NCI-H748 (cell line): ENCODE measurements around the gene PDE5A.
"Not testable (repeated sequence)": the region's sequence is repeated elsewhere in the genome, so short reads cannot be mapped to it uniquely, and the experiment has no call there.

Source experiments
- DNase-seq: peaks from one replicate; lab custom pipeline; 2025; ENCODE audit not compliant: unreplicated experiment; lab: John Stamatoyannopoulos, UW

PDE5A gene

GRCh38 chr4:119628281-119629141 lies at the start of gene PDE5A:
TSS of gene PDE5A (minus strand) at chr4:119628804. CDS start at chr4:119628671, 133 bp downstream.
- DNase-seq, result peak; percentile 90

- no peak for DNase-seq
These were observed 47.5 kb upstream of the PDE5A start for GRCh38 chr4:119676101-119676500.

GRCh38 chr4:119675391-119675790 lies 46.8 kb upstream of the PDE5A start:
- DNase-seq, result no peak

- no peak for DNase-seq
These were observed 44.3 kb upstream of the PDE5A start for GRCh38 chr4:119672938-119673337.

- DNase-seq, result no peak
These were observed 43.5 kb upstream of the PDE5A start for GRCh38 chr4:119672086-119672485.

- DNase-seq, result no peak
These were observed 42.6 kb upstream of the PDE5A start for GRCh38 chr4:119671205-119671604.

GRCh38 chr4:119667802-119668201 lies 39.2 kb upstream of the PDE5A start:
- DNase-seq, result no peak

GRCh38 chr4:119666653-119667091 lies 38.1 kb upstream of the PDE5A start:
- DNase-seq, result peak; percentile 70

- DNase-seq, result no peak
These were observed 37.1 kb upstream of the PDE5A start for GRCh38 chr4:119665752-119666151.

- no peak for DNase-seq
These were observed 35.7 kb upstream of the PDE5A start for GRCh38 chr4:119664168-119664907.

GRCh38 chr4:119663160-119663788 lies 34.7 kb upstream of the PDE5A start:
- DNase-seq, result no peak

GRCh38 chr4:119662612-119663011 lies 34.0 kb upstream of the PDE5A start:
- not testable (repeated sequence) for DNase-seq

- DNase-seq, result no peak
These were observed 32.6 kb upstream of the PDE5A start for GRCh38 chr4:119661231-119661630.

- peak; percentile 81 for DNase-seq
These were observed 31.0 kb upstream of the PDE5A start for GRCh38 chr4:119659576-119659975.

GRCh38 chr4:119657111-119657611 lies 28.6 kb upstream of the PDE5A start:
- no peak for DNase-seq

GRCh38 chr4:119656342-119656741 lies 27.7 kb upstream of the PDE5A start:
- no peak for DNase-seq

GRCh38 chr4:119655111-119655837 lies 26.7 kb upstream of the PDE5A start:
- DNase-seq, result no peak

- no peak for DNase-seq
These were observed 25.4 kb upstream of the PDE5A start for GRCh38 chr4:119653990-119654389.

- DNase-seq, result no peak
These were observed 24.4 kb upstream of the PDE5A start for GRCh38 chr4:119652998-119653397.

- DNase-seq, result no peak
These were observed 19.8 kb upstream of the PDE5A start for GRCh38 chr4:119648398-119648797.

- no peak for DNase-seq
These were observed 19.0 kb upstream of the PDE5A start for GRCh38 chr4:119647558-119647957.
